Endothelial cell (in vitro differentiated cells): ENCODE results near the gene ERLIN1. TPM values are rescaled to one million over a fixed set of nuclear protein-coding genes. Genes with fewer than 3 reads are reported as not detected.

Experiments used
- DNase-seq: peaks from one replicate; pipeline ENCODE4 v3.0.0; 2021; ENCODE audit warnings: low spot score
- H3K27ac Mint-ChIP-seq: one replicate; pipeline ENCODE4 v1.8.0; 2021; ENCODE audit warnings: mixed read lengths, inconsistent platforms; ENCODE audit not compliant: unreplicated experiment
- H3K27me3 Mint-ChIP-seq: one replicate; pipeline ENCODE4 v1.8.0; 2021; ENCODE audit warnings: mild to moderate bottlenecking, moderate library complexity, mixed read lengths, inconsistent platforms; ENCODE audit not compliant: unreplicated experiment
- H3K36me3 Mint-ChIP-seq: one replicate; pipeline ENCODE4 v1.8.0; 2021; ENCODE audit warnings: mild to moderate bottlenecking, low read depth, mixed read lengths, inconsistent platforms; ENCODE audit not compliant: unreplicated experiment
- H3K4me1 Mint-ChIP-seq: one replicate; pipeline ENCODE4 v1.8.0; 2021; ENCODE audit warnings: mild to moderate bottlenecking, mixed read lengths, inconsistent platforms; ENCODE audit not compliant: unreplicated experiment
- H3K4me3 Mint-ChIP-seq: one replicate; pipeline ENCODE4 v1.8.0; 2021; ENCODE audit warnings: mild to moderate bottlenecking, mixed read lengths, inconsistent platforms; ENCODE audit not compliant: unreplicated experiment
- H3K9me3 Mint-ChIP-seq: one replicate; pipeline ENCODE4 v1.8.0; 2021; ENCODE audit warnings: mixed read lengths, inconsistent platforms; ENCODE audit not compliant: unreplicated experiment
- CTCF ChIP-seq: fragments of 200-600 bp; sonication (generic); IDR thresholded peaks from one replicate; pipeline ENCODE4 v1.5.0; 2021; ENCODE audit warnings: antibody characterized with exemption; ENCODE audit not compliant: unreplicated experiment
- total RNA-seq: library from RNA; stranded (reverse); fragmentation: NEBNext Ultra II Directional; extraction: Animal tissue kit (Norgen Biotek cat#: 25700); gene quantifications from one replicate; pipeline ENCODE4 v1.2.1, GENCODE V29; 2021; ENCODE audit not compliant: unreplicated experiment

Gene ERLIN1
- total RNA-seq, 1 donor from 2014 or later, result 30.4 TPM

- TF ChIP-seq CTCF, result no peak
- Mint-ChIP-seq H3K36me3 (peaks cover 3% of the 10 kb centered on the region), H3K9me3 (no peaks in the 10 kb centered on the region), H3K27me3 (no peaks in the 10 kb centered on the region), H3K4me1 (peaks cover 7% of the 10 kb centered on the region), H3K4me3 (no peak overlapping the region), H3K27ac (no peak overlapping the region)
- no peak for DNase-seq
These were observed 84.4 kb downstream of the ERLIN1 start for GRCh38 chr10:100101192-100102076.

GRCh38 chr10:100100651-100101184 lies 85.1 kb downstream of the ERLIN1 start:
- Mint-ChIP-seq H3K36me3 (peaks cover 3% of the 10 kb centered on the region), H3K27ac (peak overlapping the region; percentile 54), H3K4me1 (peaks cover 7% of the 10 kb centered on the region), H3K27me3 (no peaks in the 10 kb centered on the region), H3K4me3 (no peak overlapping the region), H3K9me3 (no peaks in the 10 kb centered on the region)
- DNase-seq, result no peak
- no peak for TF ChIP-seq CTCF

Other genes with a start within 250 kb of the ERLIN1 start
- 21.8 TPM for gene DNMBP, start 176.1 kb downstream of the ERLIN1 start, total RNA-seq
- not detected for gene CPN1, start 104.2 kb downstream of the ERLIN1 start, total RNA-seq
- 11.7 TPM for gene CHUK, start 43.6 kb upstream of the ERLIN1 start, total RNA-seq
- gene CWF19L1, start 81.6 kb upstream of the ERLIN1 start, total RNA-seq, result 24.7 TPM
- 63.2 TPM for gene BLOC1S2, start 100.7 kb upstream of the ERLIN1 start, total RNA-seq
- gene PKD2L1, start 144.2 kb upstream of the ERLIN1 start, total RNA-seq, result 0.44 TPM
- gene SCD, start 161.2 kb upstream of the ERLIN1 start, total RNA-seq, result 627 TPM